B cell (primary cell): ENCODE results near the gene DAB1. TPM values are rescaled to one million over a fixed set of nuclear protein-coding genes. Genes with fewer than 3 reads are reported as not detected.

Experiments used
- ATAC-seq: fragments of 200-7000 bp; cut with Tn5 transposase; one replicate; pipeline ENCODE4 v1.10.0; 2021; ENCODE audit warnings: low read depth, mild to moderate bottlenecking, moderate number of reproducible peaks, moderate library complexity
- CTCF ChIA-PET: fragments of 350-600 bp; sonication (Branson Sonifier 250); formaldehyde crosslinking; loops from one replicate; lab custom pipeline; 2021; ENCODE audit warnings: antibody characterized with exemption, inconsistent platforms; lab: Charles Lee
- POLR2A ChIA-PET: fragments of 350-600 bp; sonication (Branson Sonifier 250); formaldehyde crosslinking; loops from one replicate; lab custom pipeline; 2021; ENCODE audit warnings: antibody characterized with exemption; lab: Charles Lee
- DNase-seq: peaks from one replicate; pipeline ENCODE4 v3.0.0; 2013
- H2AFZ ChIP-seq: 2 replicates; pipeline ENCODE4 v1.6.1; 2012; ENCODE audit warnings: mild to moderate bottlenecking, low read depth, low read length; ENCODE audit not compliant: insufficient read depth, poor library complexity, severe bottlenecking
- H3K27ac ChIP-seq, 2 donors: 1 replicate in 1 of 2; 2 replicates in 1 of 2; pipeline ENCODE4 v1.5.1; 2012 to 2013; ENCODE audit warnings: low read length in 2 of 2, mild to moderate bottlenecking in 2 of 2, moderate library complexity in 1 of 2
- H3K27me3 ChIP-seq, 4 experiments: fragments of 200-600 bp in 1 of 4; sonication (generic) in 1 of 4; replicated peaks in 1 of 4; 1 replicate in 2 of 4; 2 replicates in 2 of 4; pipeline versions ENCODE4 v1.6.1 to v1.7.0; 2013 to 2016; ENCODE audit warnings: low read length in 3 of 4, mild to moderate bottlenecking in 2 of 4, mixed read lengths in 1 of 4, moderate library complexity in 1 of 4; ENCODE audit not compliant: insufficient read depth in 4 of 4, control insufficient read depth in 3 of 4; ENCODE audit errors: control extremely low read depth in 1 of 4
- H3K36me3 ChIP-seq, 2 experiments: replicated peaks in 1 of 2; 1 replicate in 1 of 2; 2 replicates in 1 of 2; pipeline versions ENCODE4 v1.6.1 to v1.7.1; 2013; ENCODE audit warnings: low read length in 1 of 2; ENCODE audit not compliant: insufficient read depth in 2 of 2, control insufficient read depth in 1 of 2; ENCODE audit errors: control extremely low read depth in 1 of 2, extremely low read depth in 1 of 2
- H3K4me1 ChIP-seq, 2 donors: fragments of 200-600 bp in 1 of 2; sonication (generic) in 1 of 2; 1 replicate in 1 of 2; 2 replicates in 1 of 2; pipeline versions ENCODE4 v1.5.1 to v1.6.1; 2013 to 2017; ENCODE audit warnings: low read length in 2 of 2; ENCODE audit not compliant: control insufficient read depth in 2 of 2, insufficient read depth in 2 of 2
- H3K4me2 ChIP-seq: replicated peaks from 2 replicates; pipeline ENCODE3; 2012; ENCODE audit warnings: mild to moderate bottlenecking, low read depth, low read length; ENCODE audit not compliant: poor library complexity, severe bottlenecking
- H3K4me3 ChIP-seq, 5 experiments: fragments of 200-600 bp in 1 of 5; sonication (generic) in 1 of 5; 1 replicate in 3 of 5; 2 replicates in 2 of 5; pipeline versions ENCODE4 v1.5.1 to v1.7.0; 2011 to 2016; ENCODE audit warnings: low read length in 4 of 5, mild to moderate bottlenecking in 4 of 5, low read depth in 2 of 5, control low read depth in 1 of 5, moderate library complexity in 1 of 5; ENCODE audit not compliant: insufficient read depth in 1 of 5; ENCODE audit errors: control extremely low read depth in 1 of 5, extremely low read depth in 1 of 5
- H3K79me2 ChIP-seq: fragments of 200-600 bp; sonication (generic); one replicate; pipeline ENCODE4 v1.6.0; 2016; ENCODE audit warnings: low read length; ENCODE audit not compliant: control insufficient read depth, insufficient read depth
- H3K9ac ChIP-seq: fragments of 200-600 bp; sonication (generic); 2 replicates; pipeline ENCODE4 v1.6.1; 2017; ENCODE audit warnings: mild to moderate bottlenecking, low read length, moderate library complexity
- H3K9me3 ChIP-seq, 3 donors: one replicate each; pipeline versions ENCODE4 v1.6.1 to v1.7.1; 2013; ENCODE audit warnings: low read length in 2 of 3; ENCODE audit not compliant: control insufficient read depth in 2 of 3, insufficient read depth in 1 of 3; ENCODE audit errors: control extremely low read depth in 1 of 3
- H4K20me1 ChIP-seq: 2 replicates; pipeline ENCODE4 v1.6.0; 2012; ENCODE audit warnings: mild to moderate bottlenecking, low read length; ENCODE audit not compliant: insufficient read depth, control insufficient read depth, poor library complexity, severe bottlenecking
- H3K27ac Mint-ChIP-seq: one replicate; pipeline ENCODE4 v1.8.0; 2021; ENCODE audit warnings: mixed read lengths
- H3K27me3 Mint-ChIP-seq: one replicate; pipeline ENCODE4 v1.8.0; 2021; ENCODE audit warnings: mixed read lengths
- H3K4me1 Mint-ChIP-seq: one replicate; pipeline ENCODE4 v1.8.0; 2021; ENCODE audit warnings: mixed read lengths
- H3K4me3 Mint-ChIP-seq: one replicate; pipeline ENCODE4 v1.8.0; 2021; ENCODE audit warnings: mixed read lengths
- H3K9me3 Mint-ChIP-seq: one replicate; pipeline ENCODE4 v1.8.0; 2022; ENCODE audit warnings: mixed read lengths; ENCODE audit not compliant: insufficient read depth
- CTCF ChIP-seq: fragments of 200-600 bp; IDR thresholded peaks from one replicate; pipeline ENCODE4 v1.8.0; 2022; ENCODE audit warnings: antibody characterized with exemption, mild to moderate bottlenecking
- EZH2 ChIP-seq: IDR thresholded peaks from 2 replicates; pipeline ENCODE4 v1.6.1; 2012; ENCODE audit warnings: borderline replicate concordance, low read depth, mild to moderate bottlenecking, moderate library complexity, low read length; ENCODE audit not compliant: insufficient read depth, poor library complexity, severe bottlenecking
- WGBS: methylation state at CpG from one replicate; pipeline ENCODE4 v1.1.5; 2013; ENCODE audit warnings: missing lambda C conversion rate; ENCODE audit not compliant: insufficient coverage; 5-methylcytosine and 5-hydroxymethylcytosine counted together
- intact Hi-C: fragments of 100-400 bp; cut with micrococcal nuclease; formaldehyde crosslinking; loops from one replicate; pipeline ENCODE4 v1.10.0; 2022
- polyA plus RNA-seq: library from polyadenylated mRNA; depleted of rRNA; stranded (reverse); fragments of >200 nt; gene quantifications from 2 replicates; pipeline ENCODE4 v1.2.3, GENCODE V29; 2012
- total RNA-seq, 2 donors: library from RNA; stranded (reverse); fragments of 120-200 nt in 1 of 2; gene quantifications; 1 replicate in 1 of 2; 2 replicates in 1 of 2; pipeline versions ENCODE4 v1.2.3 to v1.2.4, GENCODE V29; 2013 to 2022

Gene DAB1
- total and polyA plus RNA-seq, 2 donors (not counting 1 experiment from before 2014, with no cell fraction given) = not detected

GRCh38 chr1:57204091-57204490 lies 219.8 kb downstream of the DAB1 start:
- Mint-ChIP-seq H3K4me3 (no peak overlapping the region), H3K27ac (no peak overlapping the region), H3K9me3 (peaks cover 2% of the 10 kb centered on the region), H3K27me3 (peaks cover 8% of the 10 kb centered on the region), H3K4me1 (no peaks in the 10 kb centered on the region)
- Histone ChIP-seq H3K36me3 (no peaks in the 10 kb centered on the region), H3K4me2 (no peak overlapping the region), H3K4me3 (no peak overlapping the region), H2AFZ (no peak overlapping the region), H3K9me3 (no peaks in the 10 kb centered on the region), H3K4me1 (no peaks in the 10 kb centered on the region), H3K27ac (no peak overlapping the region), H3K27me3 (no peaks in the 10 kb centered on the region), H3K9ac (no peak overlapping the region), H3K79me2 (no peaks in the 10 kb centered on the region), H4K20me1 (no peaks in the 10 kb centered on the region)
- ChIA-PET POLR2A (no interaction called here), CTCF (no interaction called here)
- intact Hi-C loops = no loop called here
- no CpG with 5 or more reads among the region's 3 CpGs for WGBS
- TF ChIP-seq CTCF = no peak
- no peak for TF ChIP-seq EZH2
- ATAC-seq (no peak), DNase-seq (no peak)

GRCh38 chr1:57202241-57202640 lies 221.6 kb downstream of the DAB1 start:
- Mint-ChIP-seq H3K9me3 (no peaks in the 10 kb centered on the region), H3K4me1 (no peaks in the 10 kb centered on the region), H3K27ac (no peak overlapping the region), H3K4me3 (no peak overlapping the region), H3K27me3 (peaks cover 8% of the 10 kb centered on the region)
- Histone ChIP-seq H3K79me2 (no peaks in the 10 kb centered on the region), H4K20me1 (no peaks in the 10 kb centered on the region), H3K9ac (no peak overlapping the region), H3K4me1 (no peaks in the 10 kb centered on the region), H3K27me3 (no peaks in the 10 kb centered on the region), H3K9me3 (no peaks in the 10 kb centered on the region), H3K27ac (no peak overlapping the region), H3K36me3 (no peaks in the 10 kb centered on the region), H3K4me2 (no peak overlapping the region), H2AFZ (no peak overlapping the region), H3K4me3 (no peak overlapping the region)
- no CpG with 5 or more reads among the region's 2 CpGs for WGBS
- ATAC-seq = no peak
- intact Hi-C loops = no loop called here
- DNase-seq = no peak
- CTCF ChIA-PET = no interaction called here
- no peak for TF ChIP-seq CTCF
- TF ChIP-seq EZH2 = no peak
- POLR2A ChIA-PET = no interaction called here
